ENCODE data around the gene USP31. TPM values are rescaled to one million over a fixed set of nuclear protein-coding genes. Genes with fewer than 3 reads are reported as not detected.

Gene USP31
- total RNA-seq, 1 experiment from 2014 or later, result 17.4 TPM

GRCh38 chr16:23181506-23181905 lies 32.3 kb upstream of the USP31 start:
- Mint-ChIP-seq H3K4me1 (peaks cover 13% of the 10 kb centered on the region), H3K27ac (no peak overlapping the region), H3K27me3 (ENCODE audit: low read depth) (peaks cover 47% of the 10 kb centered on the region), H3K4me3 (peak overlapping the region; percentile 75; the same call in 1 of the 2 replicates), H3K9me3 (no peaks in the 10 kb centered on the region), H3K36me3 (no peaks in the 10 kb centered on the region)
- POLR2A ChIA-PET, result no interaction called here
- DNase-seq (ENCODE audit: low spot score) (no peak), ATAC-seq (no peak)
- TF ChIP-seq ZNF532 (CRISPR knock-in tag; IDR thresholded peaks at IDR 0.05; ENCODE audit: borderline replicate concordance), result no peak
- TF ChIP-seq NFE2L1 (CRISPR knock-in tag; IDR thresholded peaks at IDR 0.05), result no peak
- TF ChIP-seq ZNF138 (CRISPR knock-in tag; conservative IDR thresholded peaks at IDR 0.05), result no peak
- TF ChIP-seq FOXJ3 (CRISPR knock-in tag; IDR thresholded peaks at IDR 0.05; ENCODE audit: borderline replicate concordance), result no peak
- no peak for TF ChIP-seq TP53 (CRISPR knock-in tag; IDR thresholded peaks at IDR 0.05)
- no peak for TF ChIP-seq CREB1 (CRISPR knock-in tag; IDR thresholded peaks at IDR 0.05)
- TF ChIP-seq NR1H2 (CRISPR knock-in tag; IDR thresholded peaks at IDR 0.05), result no peak
- no peak for TF ChIP-seq CBFB (CRISPR knock-in tag; IDR thresholded peaks at IDR 0.05; ENCODE audit: low read depth)
- no peak for TF ChIP-seq IRF2 (CRISPR knock-in tag; IDR thresholded peaks at IDR 0.05; ENCODE audit: borderline replicate concordance, low read depth)
- CTCF ChIA-PET, result interaction anchor here (0.5 to 5.8 kb wide), 15 partner anchors 9 to 256 kb away, joined by 3 to 54 read pairs (median 5); partner anchors contain the start of gene SCNN1B

- Mint-ChIP-seq H3K36me3 (no peaks in the 10 kb centered on the region), H3K27ac (no peak overlapping the region), H3K4me1 (peaks cover 3% of the 10 kb centered on the region; the same call in 1 of the 2 replicates), H3K27me3 (ENCODE audit: low read depth) (peaks cover 6% of the 10 kb centered on the region; the same call in 1 of the 2 replicates), H3K9me3 (no peaks in the 10 kb centered on the region), H3K4me3 (no peak overlapping the region)
- TF ChIP-seq CDX4 (CRISPR knock-in tag; IDR thresholded peaks at IDR 0.05; ENCODE audit: borderline replicate concordance) (no peak), RELA (CRISPR knock-in tag; IDR thresholded peaks at IDR 0.05; ENCODE audit: borderline replicate concordance) (no peak), ZNF138 (CRISPR knock-in tag; conservative IDR thresholded peaks at IDR 0.05) (no peak), FOXP1 (CRISPR knock-in tag; IDR thresholded peaks at IDR 0.05; ENCODE audit: borderline replicate concordance) (no peak), TP53 (CRISPR knock-in tag; IDR thresholded peaks at IDR 0.05) (no peak), GRHL2 (CRISPR knock-in tag; IDR thresholded peaks at IDR 0.05; ENCODE audit: insufficient replicate concordance, severe bottlenecking) (no peak), NFE2L1 (CRISPR knock-in tag; IDR thresholded peaks at IDR 0.05) (no peak), ZNF396 (CRISPR knock-in tag; IDR thresholded peaks at IDR 0.05; ENCODE audit: borderline replicate concordance) (no peak), ZMAT4 (CRISPR knock-in tag; IDR thresholded peaks at IDR 0.05) (no peak), ARID4B (CRISPR knock-in tag; IDR thresholded peaks at IDR 0.05; ENCODE audit: borderline replicate concordance) (no peak), ZNF416 (CRISPR knock-in tag; IDR thresholded peaks at IDR 0.05) (no peak), NR1H2 (CRISPR knock-in tag; IDR thresholded peaks at IDR 0.05) (no peak), NFYB (CRISPR knock-in tag; conservative IDR thresholded peaks at IDR 0.05; ENCODE audit: low read depth) (no peak), ZNF219 (CRISPR knock-in tag; IDR thresholded peaks at IDR 0.05; ENCODE audit: borderline replicate concordance) (no peak), MYBL2 (CRISPR knock-in tag; IDR thresholded peaks at IDR 0.05) (no peak), STAT6 (CRISPR knock-in tag; conservative IDR thresholded peaks at IDR 0.05; ENCODE audit: low read depth) (no peak), CBFB (CRISPR knock-in tag; IDR thresholded peaks at IDR 0.05; ENCODE audit: low read depth) (no peak), ELF4 (CRISPR knock-in tag; IDR thresholded peaks at IDR 0.05; ENCODE audit: low read depth) (no peak)
- DNase-seq (ENCODE audit: low spot score) (no peak), ATAC-seq (no peak)
- ChIA-PET POLR2A (no interaction called here), CTCF (interaction anchor here (1.3 kb wide), 1 partner anchor 260 kb away, joined by 5 read pairs; no protein-coding TSS in a partner anchor)
Observed at GRCh38 chr16:23175651-23176050, 26.4 kb upstream of the USP31 start.

Measured in WTC11 (cell line).